NCI-H345 treated with DMSO at 0.1 percent for 48 hours (cell line): ENCODE data around the gene IRF2.

ENCODE experiments used
- DNase-seq: peaks from one replicate; lab custom pipeline; 2025; ENCODE audit not compliant: unreplicated experiment; lab: John Stamatoyannopoulos, UW

IRF2 gene

GRCh38 chr4:184475096-184475461 lies 729 bp upstream of the IRF2 start:
- no peak for DNase-seq

DNA sequence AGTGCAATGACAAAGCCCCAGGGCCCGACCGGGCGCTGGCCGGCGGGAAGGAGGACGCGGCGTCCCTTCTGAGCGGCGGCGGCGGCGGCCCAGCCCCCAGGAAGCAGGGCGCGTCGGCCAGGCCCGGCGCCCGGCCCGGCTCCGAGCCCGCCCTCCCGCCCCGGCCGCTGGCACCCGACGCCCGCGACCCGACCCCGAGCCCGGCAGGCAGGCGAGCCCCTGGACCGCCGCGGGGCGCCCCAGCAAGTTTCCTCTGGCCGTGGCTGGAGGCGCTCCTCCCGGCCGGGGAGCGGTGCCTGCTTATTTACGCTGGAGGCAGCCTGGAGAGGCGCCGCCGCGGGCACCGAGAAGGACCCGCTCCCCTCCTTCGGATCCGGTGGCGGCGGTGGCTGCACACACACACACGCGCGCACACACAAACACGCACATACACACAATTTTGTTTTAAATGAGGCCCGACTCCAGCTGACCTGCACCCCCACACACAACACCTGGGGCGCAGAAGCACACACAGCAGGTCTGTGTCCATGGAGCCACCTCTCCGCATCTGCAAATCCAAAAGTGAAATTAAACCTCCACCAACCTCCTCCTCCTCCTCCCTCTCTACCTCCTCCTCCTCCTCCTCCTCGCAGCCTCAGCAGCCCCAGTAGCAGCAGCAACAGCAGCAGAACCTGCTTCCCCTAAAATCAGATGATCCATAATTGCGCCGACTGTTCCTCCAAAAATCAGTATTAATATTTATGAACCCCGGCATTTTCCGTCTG lies 669 bp downstream of the IRF2 start:
- no peak for DNase-seq

DNA sequence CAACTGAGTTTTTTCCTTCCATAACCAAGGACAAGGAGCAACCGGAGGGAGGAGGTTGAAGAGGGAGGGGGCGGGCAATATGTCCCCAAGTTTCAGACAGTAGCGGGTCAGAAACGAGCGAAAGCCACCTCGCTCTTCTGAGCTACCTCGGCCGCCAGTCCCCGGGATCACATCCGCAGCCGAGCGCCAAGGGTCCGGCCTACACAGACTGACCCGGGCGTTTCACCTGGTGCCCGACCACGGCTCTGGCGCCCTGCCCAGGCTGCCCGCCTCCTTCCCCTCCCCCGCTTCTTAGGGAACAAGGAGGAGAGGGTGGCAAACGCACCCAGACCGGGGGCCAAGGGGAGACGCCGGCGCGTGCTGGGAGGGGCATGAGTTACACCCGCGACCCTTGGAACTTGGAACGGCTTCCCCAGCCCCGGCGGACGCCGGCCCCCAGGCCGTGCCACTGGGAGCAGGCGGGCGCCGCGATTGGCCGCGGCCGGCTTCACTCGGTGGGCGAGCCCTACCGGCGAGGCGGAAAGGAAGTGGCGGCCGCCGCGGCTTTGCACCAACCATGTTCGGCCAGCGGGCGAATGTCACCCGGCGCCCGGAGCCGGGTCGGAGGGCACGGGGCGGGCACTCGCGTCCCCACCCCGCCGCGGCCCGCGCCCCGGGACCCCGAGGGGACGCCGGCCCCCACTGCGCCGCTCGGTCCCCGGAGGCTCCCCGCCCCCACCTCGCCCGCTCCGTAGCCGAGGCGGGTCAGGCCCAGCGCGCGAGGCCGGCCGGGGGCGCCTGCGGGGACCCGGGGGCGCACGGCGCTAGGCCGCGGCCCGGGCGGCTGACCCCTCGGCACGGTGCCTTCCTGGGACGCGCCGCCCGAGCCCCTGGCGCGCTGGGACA lies 1.5 kb downstream of the IRF2 start:
- no peak for DNase-seq

- no peak for DNase-seq
Measured at GRCh38 chr4:184471881-184472613, 2.3 kb downstream of the IRF2 start.

DNA sequence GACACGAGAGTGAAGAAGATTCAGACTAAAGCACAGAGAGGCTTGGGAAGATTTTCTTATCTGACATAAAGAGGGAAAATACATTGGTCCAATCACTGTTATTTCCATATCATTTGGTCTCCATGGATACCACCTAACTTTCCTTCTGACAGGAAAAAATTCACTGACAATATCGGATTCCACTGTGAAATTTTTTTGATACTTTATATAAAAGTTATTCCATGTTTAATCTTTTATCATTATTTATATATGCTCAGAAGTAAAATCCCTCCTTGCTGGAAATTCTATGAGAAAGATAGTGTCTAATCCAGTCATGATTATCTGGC lies 3.6 kb downstream of the IRF2 start:
- no peak for DNase-seq

- no peak for DNase-seq
Measured at GRCh38 chr4:184466634-184467033, 7.7 kb downstream of the IRF2 start.

DNA sequence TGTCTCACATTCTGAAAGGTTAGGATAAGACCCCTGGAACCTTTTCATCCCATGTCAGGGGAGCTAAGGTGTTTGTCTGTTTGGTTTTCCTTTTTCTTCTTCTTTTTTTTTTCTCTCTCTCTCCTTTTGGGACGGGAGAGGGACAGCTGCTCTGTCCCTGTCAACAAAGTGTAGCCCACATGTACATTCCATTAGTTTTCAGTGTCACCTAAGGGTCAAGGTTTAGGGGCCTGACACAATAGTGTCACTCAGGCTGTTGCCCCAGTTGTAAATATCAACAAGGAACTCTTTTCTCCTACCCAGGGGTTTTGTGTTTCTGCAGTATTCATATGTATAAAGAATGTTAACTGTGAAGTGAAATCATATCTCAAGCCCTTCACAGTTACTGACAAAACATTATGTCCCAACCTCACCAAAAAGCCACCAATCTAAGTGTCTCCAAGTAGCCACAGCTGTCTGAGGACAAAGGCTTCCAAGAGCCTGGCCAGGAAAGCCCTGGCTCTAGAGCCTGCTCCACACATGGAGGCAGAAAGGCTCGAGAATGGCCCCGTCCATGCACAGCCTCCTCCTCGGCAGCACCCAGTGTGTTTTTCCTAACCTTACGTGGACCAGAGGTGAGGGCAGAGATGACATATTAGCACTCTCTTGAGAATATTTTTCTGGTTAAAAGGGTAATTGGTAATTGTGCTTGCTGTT lies 9.4 kb downstream of the IRF2 start:
- DNase-seq, result no peak

DNA sequence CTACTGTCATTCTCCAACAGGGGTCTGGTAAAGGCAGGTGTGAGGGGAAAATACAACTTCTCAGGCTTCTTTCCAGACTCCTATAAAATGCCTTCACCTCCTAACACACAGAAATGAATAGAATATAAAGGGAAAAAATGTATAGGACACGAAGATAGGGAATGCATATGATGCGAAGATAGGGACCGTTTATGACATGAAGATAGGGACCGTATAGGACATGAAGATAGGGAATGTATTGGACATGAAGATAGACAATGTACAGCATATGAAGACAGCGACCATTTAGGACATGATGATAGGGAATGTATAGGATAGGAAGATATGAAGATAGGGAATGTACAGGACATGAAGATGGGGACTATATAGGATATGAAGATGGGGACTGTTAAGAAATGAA lies 10.5 kb downstream of the IRF2 start:
- no peak for DNase-seq

- DNase-seq, result no peak
Measured at GRCh38 chr4:184463158-184463557, 11.2 kb downstream of the IRF2 start.

DNA sequence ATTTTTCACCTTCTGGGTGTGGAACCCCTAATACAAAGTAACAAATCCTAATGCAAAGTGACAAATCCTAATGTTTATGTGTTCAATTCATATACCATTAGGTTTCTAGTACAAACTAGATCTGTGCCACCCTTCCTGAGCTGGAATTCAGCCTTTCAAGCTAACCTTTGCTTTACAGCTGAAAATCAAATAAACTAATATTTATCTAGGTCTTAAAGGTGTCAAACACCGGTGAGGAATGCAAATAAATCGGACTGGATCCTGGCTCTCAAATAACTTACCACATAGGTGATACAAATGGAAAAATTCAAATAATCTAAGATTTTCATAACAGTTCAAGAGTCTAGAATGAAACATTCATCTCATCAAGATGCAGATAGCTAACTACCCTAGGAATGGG lies 11.6 kb downstream of the IRF2 start:
- no peak for DNase-seq

- DNase-seq, result no peak
Measured at GRCh38 chr4:184461711-184462441, 12.5 kb downstream of the IRF2 start.

DNA sequence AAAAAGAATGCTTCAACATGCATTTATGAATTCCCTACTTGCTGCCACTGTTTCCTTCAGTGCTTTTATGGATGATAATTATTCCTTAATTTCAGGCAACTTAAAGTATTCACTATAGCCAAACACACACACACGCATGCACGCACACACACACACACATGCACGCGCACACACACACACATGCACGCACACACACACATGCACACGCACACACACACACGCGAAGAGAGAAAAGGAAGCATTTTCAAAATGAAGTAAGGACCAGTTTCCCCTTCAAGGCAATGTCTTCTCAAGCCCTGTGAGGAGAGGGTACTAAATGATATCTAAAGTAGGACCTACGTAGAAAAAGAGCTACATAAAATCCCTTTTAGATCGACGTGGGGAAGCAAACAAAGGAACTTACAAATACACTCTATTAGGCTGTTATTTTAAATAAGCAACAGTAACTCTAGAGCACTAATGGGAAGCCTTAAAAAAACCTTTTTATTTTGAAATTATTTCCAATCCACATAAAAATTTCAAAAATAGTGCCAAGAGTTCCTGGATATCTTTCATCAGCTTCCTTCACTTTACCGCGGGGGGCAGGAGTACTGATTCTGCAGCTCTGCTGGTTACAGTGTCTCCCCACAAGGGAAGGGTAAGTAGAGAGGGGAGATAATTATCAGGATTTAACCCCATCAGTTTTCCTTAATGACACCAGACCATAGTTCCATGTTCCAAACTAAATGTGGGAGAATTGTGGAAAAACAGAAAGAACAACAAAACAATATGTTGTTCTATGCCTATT lies 13.7 kb downstream of the IRF2 start:
- no peak for DNase-seq

GRCh38 chr4:184459413-184459812 lies 14.9 kb downstream of the IRF2 start:
- DNase-seq, result no peak

GRCh38 chr4:184457535-184458249 lies 16.7 kb downstream of the IRF2 start:
- no peak for DNase-seq

DNA sequence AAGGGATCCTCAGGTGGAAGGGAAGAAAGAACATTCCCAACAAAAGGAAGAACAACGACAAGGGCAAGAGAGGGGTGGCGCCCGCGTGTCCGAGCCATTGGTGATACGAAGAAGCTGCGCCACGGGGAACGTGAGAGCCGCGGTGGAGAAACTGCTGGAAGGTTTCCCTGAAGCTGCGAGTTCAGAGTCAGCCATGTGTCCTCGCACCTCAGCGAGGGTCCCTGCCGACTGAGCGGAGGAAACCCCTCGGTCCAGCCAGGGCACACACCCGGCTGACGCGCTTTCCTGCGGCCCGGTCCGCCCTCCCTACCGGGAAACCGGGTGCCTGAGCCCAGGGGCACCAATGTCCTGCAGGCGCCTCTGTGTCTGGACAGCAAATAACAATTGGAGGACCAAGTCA lies 18.0 kb downstream of the IRF2 start:
- DNase-seq, result no peak

DNA sequence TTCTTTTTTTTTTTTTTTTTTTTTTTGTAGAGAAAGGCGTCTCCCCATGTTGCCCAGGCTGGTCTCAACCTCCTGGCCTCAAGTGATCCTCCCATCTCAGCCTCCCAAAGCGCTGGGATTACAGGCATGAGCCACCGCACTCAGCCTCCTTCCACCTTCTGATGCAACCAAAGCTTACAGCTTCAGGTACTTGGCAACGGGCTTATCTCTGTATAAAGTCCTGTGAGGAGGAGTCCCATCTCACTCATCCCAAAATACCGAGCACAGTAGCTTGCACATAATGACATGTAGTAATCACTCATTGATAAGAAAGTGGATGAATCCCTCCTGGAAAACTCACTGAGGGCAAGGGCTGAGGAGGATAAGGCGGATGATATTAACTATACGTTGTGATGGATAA lies 19.1 kb downstream of the IRF2 start:
- no peak for DNase-seq

GRCh38 chr4:184453365-184454160 lies 20.8 kb downstream of the IRF2 start:
- no peak for DNase-seq

DNA sequence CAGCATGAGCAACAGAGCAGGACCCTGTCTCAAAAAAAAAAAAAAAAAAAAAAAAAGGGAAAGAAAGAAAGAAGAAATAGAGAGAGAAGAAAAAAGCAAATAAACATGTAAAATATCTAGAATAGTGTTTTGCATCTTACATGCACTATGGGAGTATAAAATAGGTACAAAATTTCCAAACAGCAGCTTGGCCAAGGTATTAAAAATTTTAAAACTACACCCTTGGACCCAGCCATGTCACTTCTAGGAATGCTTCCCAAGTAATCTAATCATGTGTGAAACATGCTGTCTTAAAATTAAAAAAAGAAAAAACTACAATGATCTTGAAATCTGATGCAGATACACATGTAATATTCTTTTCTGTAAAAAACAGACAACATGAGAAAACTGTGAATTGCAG lies 21.6 kb downstream of the IRF2 start:
- no peak for DNase-seq
